NCI-H1048 (cell line): ENCODE results near the gene SPINT2.
"Not testable (repeated sequence)": the region's sequence is repeated elsewhere in the genome, so short reads cannot be mapped to it uniquely, and the experiment has no call there.

ENCODE experiments used
- DNase-seq: peaks from one replicate; lab custom pipeline; 2025; lab: John Stamatoyannopoulos, UW

SPINT2 gene

DNA sequence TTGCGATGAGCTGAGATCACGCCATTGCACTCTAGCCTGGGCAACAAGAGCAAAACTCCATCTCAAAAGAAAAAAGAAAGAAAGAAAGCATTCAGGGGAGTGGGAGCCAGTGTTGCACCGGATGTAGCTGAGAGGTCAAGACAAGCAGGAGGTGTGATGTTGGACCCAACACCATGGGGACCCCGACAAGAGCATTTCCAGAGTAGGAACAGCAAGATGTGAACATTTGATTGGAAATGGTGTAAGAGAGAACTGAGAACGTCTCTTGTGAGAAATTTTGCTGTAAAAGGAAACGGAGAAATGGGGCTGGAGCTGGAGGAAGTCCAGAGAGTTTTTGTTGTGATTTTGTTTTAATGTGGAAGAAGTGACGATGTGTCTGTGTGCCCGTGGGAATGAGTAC is 24.6 kb upstream of the SPINT2 start:
- no peak for DNase-seq

DNA sequence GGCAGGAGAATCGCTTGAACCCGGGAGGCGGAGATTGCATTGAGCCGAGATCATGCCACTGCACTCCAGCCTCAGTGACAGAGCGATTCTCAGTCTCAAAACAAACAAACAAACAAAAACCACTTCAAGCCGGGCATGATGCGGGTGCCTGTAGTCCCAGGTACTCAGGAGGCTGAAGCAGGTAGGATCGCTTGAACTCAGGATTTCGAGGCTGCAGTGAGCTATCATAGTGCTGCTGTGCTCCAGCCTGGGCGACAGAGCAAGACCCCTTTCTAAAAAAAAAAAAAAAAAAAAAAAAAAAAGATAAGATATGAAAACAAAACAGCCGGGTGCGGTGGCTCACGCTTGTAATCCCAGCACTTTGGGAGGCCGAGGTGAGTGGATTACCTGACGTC is 21.1 kb upstream of the SPINT2 start:
- no peak for DNase-seq

DNA sequence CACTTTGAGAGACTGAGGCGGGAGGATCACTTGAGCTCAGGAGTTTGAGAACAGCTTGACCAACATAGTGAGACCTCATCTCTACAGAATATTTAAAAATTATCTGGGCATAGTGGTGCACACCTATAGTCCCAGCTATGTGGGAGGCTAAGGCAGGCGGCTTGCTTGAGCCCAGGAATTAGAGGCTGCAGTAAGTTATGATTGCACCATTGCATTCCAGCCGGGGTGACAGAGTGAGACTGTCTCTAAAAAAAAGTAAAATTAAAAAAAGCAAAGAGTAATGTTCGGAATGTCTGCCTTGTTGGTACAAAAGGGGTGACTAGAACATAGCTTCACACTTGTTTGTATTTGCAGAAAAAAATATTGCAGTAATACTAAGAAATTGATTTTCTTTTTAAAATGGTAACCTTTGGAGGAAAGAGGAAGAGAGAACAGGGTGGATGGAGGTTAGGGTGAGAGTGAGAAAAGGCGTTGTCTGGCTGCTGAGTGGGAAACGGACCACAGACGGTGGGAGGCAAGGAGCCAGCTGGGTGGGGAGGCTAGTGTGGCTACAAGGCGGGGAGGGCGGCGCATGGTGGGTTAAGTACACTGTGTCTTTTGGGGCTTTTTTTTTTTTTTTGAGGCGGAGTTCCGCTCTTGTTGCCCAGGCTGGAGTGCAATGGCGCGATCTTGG is 18.4 kb upstream of the SPINT2 start:
- DNase-seq = no peak

DNA sequence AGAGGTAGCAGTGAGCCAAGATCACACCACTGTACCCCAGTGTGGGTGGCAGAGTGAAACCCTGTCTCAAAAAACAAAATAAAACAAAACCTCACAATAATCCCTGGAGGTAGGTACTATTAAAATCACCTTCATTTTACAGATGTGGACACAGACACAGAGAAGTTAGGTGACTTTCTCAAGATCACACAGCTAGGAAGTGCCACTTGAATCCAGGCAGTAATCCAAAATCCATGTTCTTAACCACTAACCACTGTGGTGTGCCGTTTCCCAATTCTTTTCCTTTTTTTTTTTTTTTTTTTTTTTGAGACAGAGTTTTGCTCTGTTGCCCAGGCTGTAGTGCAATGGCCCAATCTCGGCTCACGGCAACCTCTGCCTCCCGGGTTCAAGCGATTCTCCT is 17.2 kb upstream of the SPINT2 start:
- no peak for DNase-seq

DNA sequence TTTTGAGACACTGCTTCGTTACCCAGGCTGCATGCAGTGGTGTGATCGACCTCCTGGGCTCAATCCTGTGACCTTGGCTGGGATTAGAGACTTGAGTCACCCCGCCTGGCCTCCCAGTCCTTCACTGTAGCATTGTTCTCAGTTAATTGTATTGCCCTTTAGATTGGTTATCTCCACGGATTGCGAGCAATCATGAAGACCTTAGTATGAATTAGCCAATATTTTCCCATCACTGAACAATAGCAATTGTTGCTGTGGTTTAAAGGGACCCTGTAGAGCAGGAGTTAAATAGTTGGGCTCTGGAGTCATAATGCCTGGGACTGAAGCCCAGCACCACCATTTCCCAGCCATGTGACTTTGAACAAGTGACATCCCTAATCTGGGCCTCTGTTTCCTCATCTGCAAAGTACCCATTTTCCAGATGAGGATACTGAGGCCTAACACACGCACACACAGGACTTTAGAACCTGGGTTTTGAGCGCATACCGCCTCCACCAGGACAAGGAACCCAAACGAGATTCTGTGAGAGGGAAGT is 16.6 kb upstream of the SPINT2 start:
- DNase-seq = no peak

DNA sequence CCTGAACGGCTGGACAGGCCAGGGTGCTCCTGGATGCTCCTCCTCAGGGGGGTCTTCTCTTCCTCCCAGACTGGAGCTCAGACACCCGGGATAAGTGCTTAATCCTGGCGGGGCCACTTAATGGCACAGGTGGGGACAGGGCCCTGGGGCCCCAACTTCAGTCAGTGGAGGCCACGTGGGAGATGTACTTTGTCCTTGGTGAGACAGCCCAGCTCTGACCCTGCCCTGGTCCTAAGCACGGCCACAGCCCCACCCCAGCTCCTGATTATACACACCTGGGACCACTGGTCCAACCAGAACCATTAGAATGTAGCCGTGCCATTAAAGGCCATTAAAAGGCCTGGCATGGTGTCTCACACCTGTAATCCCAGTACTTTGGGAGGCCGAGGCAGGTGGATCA is 16.0 kb upstream of the SPINT2 start:
- DNase-seq = no peak

DNA sequence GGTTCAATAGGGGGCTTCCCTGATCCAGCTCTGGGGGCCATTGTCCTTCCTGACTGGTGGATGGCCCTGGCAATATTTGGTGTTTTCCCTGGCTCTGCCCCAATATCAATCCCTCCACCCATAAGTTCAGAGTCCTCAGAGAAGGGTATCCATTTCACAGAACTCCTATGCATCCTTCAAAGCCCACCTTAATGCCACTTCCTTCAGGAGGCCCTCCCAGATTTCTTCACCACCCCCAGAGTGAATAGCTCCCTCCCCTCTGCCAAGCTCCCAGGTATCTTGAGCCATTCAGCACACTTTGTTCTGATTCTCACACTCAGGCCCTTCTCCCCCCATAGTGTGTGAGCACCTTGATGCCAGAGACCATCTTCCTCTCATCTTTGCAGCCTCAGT is 13.9 kb upstream of the SPINT2 start:
- DNase-seq = no peak

DNA sequence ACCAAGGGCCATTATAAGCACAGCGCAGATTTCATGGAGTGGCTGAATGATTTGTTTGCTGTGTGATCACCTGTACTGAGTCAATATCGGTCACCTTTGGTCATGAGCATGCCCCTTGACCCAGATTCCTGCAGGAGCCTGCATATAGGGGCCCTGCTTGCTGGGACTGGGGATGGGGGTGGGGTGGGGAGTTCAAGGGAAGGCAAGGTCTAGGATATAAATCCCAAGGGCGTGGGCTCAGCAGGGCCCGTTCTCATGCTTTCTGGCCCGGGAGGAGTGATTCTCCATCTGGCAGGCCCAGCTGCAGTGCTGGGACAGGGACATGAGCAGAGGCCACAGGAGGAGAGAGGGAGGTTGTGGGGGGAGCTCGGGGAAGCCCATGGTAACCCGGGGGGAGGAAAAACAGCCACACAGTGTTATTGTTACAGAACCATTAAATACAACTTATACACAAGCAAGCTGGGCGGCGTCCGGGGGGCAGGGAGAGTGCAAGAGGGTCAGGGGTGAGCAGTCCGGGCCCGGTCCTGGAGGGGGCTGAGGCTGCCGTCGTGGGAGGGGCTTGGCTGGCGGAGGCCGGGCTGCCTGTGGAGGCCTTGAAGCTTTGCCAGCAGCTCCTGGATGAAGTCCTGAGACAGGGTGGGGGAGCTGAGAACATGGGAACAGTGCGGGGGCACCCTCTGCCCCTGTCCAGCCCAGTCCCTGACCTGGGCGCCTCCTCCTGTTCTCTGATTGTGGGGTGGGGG is 13.4 kb upstream of the SPINT2 start:
- no peak for DNase-seq

DNA sequence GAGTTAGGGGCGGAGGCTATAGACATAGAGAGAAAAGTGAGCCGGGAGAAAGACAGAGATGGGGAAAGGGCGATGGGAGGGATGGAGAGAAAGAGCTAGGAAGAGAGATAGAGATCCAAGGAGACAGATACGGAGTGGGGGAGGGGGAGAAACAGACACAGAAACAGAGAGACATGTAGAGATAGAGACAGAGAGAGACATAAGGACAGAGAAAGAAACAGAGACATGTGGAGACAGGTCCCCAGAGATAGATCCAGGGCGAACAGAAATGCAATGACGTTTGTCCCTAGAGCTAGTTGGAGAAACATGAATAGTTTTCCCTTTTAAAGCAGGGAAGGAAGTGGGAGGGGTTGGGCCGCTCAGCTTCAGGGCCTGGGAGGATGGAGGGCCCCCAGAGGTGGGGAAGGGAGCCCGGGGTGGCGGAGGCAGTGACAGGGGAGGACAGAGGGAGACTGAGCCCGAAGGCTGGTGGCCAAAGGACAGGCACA is 12.8 kb upstream of the SPINT2 start:
- no peak for DNase-seq

DNA sequence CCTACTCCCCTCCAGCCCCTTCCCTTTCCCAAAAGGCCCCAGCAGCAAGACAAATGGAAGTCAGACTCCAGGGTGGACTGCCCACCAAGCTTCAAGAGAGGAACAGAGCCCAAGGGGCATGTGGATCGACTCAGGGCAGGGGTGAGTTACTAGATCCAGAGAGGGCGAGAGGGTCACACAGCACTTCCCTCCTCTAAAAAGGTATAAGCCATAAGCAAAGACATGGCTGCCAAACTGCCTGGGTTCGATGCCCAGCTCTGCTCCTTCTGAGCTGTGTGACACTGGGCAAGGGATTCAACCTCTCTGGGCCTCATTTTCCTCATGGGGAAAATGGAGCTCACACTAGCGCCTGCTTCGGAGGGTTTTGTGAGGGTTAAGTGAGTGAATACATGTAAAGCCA is 12.0 kb upstream of the SPINT2 start:
- no peak for DNase-seq

DNA sequence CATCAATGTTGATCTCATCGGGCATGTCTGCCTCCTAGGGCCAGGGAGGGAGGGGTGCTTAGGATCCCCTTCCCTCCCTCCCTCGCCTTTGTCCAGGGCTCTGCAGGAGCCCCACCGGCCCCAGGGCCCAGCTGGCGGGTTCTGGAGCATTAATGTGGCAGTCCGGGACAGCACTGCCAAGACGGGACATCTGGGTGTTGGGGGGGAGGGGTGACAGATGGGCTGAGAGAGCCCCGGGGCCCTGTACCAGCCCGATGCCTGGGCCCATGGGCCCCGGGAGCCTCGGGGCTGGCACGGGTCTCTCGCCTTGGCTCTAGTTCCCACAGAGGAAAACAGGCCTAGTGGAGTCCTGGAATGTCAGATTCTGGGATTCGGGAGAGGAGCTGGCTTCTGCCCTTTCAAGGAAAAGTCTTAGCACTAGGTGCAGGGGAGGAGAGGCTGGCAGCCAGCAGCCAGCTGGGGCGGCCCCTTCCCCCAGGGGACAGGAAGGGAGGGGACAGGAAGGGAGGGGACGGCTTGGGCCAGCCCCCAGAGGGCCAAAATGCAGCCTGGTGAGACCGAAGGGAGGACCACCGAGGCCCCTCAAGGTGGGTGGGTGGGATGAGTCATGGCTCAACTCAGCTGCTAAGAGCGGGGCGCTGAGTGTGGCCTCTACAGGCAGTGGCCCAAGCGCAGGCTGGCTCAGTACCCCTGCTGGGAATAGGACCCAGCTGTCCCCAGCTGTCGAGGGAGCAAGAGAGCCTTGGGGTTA is 11.3 kb upstream of the SPINT2 start:
- no peak for DNase-seq

DNA sequence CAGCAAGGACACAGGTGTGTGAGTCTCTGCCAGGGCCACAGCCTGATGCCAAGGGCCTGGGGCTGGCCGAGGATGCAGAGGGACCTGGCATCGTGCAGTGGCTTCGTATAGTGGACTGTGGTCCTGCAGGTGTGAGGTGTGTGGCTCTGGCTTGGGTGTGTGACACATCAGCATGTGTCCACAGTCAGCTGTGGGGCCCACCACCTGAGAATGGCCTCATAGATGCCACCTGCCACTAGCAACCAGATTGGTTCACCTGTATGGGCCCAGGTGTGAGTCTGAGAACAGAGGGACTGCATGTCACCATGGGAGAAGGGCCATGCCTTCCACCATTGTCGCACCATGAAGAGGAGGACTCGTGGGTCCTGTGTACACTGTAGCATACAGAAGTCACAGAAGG is 10.6 kb upstream of the SPINT2 start:
- no peak for DNase-seq

DNA sequence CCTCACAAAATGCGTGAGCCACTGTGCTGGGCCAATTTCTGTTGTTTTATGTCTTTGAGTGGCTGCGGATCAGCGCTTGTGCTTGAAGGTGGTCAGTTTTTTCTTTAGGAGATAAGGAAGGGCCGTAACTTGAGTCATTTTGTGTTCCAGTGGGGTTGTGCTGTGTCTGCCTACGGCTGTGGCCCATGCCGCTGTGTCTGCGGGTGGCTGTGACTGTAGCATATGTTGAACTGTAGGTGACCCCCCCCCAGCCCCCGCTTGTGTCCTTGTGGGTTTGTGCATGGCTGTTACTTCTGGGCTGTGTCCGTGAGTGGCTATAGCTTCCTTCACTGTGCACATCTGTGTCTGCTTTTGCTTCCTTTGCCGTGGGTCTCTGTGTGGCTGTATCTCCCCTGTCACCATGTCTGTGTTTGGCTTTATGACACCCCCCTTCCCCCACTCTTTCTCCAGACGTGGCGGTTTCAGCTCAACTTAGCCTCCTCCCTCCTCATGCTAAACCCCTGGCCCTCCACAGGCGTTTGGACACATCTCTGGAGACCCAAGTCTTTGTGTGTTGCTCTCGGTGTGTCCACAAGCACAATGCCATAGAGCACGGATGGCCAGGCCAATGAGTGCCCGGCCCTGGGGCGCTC is 8.9 kb upstream of the SPINT2 start:
- no peak for DNase-seq

DNA sequence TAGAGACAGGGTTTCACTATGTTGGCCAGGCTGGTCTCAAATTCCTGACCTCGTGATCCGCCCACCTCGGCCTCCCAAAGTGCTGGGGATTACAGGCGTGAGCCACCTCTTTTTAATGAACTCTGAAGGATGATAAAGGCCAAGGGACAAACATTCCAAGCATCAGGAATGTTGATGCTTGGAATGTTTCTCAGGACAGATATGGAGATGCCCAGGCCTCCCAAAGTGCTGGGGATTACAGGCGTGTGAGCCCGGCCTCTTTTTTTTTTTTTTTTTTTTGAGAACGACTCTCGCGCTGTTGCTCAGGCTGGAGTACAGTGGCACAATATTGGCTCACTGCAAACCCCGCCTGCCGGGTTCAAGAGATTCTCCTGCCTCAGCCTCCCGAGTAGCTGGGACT is 2.4 kb upstream of the SPINT2 start:
- not testable (repeated sequence) for DNase-seq

DNA sequence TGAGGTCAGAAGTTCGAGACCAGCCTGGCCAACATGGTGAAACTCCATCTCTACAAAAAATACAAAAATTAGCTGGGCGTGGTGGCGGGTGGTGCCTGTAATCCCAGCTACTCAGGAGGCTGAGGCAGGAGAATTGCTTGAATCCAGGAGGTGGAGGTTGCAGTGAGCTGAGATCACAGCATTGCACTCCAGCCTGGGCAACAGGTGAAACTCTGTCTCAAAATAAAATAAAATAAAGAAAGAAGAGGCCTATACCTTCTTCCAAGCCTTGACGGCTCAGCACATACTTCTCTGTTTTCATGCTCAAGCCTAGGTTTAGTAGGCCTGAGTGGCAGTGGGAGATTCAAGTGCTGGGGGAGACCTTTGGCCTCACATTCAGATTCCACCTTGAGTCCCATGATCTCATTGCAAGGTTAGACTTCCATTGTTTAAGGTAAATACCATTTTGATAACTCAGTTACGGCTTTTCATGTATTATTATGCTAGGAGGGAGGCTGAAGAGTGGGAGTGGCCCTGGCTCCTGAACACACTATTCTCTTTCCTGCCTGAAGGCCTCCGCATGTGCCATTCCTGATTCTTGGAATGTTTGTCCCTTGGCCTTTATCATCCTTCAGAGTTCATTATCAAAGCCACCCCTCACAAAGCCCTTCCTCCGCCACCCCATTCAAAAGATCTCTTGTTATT is 1.6 kb upstream of the SPINT2 start:
- no peak for DNase-seq

DNA sequence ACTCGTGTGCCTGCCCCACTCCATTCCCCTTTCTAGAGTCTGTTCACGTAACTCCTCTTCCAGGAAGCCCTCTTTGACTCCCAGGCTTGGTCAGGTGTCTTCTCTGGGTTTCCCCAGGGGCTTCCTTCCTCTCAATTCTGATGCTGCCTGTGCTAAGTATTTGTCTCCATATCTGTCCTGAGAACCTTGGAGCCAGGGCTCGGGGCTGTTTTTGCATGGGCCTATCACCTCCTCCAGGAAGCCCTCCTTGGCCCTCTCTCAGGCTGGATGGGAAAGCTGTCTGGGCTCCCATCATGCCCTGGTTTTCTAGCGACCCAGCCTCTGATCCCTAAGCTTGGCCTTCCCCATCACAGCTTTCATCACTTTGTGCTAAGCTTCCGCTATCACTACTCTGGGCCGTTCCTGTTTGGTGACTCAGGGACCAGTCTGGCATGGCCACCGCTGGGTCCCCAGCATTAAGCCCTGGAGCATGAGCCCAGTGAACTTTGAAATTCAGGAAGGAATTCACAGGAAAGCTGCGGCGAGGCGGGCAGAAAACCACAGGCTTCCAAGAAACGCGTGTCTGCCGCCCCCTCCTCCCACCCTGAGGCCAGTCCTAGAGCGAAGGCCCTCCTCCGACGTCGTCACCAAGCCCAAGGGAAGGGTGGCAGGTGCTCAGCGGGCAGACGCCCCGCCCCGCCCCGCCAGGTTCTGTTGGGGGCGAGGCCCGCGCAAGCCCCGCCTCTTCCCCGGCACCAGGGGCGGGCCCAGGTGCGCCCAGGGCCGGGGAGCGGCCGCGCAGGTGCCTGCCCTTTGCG is 486 bp upstream of the SPINT2 start:
- no peak for DNase-seq

DNA sequence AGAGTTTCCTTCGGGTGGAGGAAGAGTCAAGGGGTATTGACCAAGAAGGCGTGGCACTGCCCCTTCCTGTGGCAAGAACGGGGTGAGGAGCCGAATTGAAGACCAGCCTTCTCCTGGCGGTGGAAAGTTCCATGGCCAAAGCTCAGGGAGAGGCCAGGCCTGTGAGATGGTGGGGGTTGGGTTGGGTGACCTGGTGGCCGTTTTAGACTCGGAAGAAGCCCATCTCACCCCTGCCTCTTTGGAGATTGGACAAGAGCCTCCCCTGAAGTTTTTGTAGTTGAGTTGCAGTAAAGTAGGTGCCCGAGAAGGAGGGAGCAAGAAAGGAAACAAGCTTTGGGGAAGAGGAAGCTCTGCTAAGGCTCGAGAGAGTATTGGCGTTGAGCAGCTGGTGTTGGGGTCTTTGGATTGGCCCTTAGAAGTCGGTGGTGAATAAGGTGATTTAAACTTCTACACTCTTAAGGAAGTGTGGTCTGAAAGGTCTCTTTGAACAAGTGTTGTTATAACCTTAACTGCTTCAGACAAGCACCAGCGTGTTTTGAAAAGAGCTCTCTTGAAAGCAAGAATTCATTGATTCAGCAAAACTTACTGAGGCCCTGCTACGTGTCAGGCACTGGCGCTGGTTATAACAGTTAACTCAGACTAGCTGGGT is 964 bp downstream of the SPINT2 start:
- no peak for DNase-seq

DNA sequence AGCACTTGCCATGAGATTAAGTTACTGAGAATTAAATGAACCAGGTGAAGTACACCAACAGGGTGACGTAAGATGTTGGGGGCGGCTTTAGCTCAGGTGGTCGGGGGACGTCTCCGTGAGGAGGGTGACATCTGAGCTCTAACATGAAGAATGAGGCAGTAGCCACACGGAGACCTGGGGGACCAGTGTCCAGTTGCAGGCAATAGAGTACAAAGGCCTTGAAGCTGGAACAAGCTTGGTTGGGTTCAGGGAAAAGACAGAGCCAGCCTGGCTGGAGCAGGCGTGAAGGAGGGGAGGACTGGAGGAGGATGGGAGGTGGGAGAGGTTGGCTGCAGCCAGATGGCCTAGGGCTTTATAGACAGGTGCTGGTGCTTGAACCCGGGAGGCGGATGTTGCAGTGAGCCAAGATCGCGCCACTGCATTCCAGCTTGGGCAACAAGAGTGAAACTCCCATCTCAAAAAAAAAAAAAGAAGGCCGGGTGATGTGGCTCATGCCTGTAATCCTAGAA is 1.6 kb downstream of the SPINT2 start:
- no peak for DNase-seq

DNA sequence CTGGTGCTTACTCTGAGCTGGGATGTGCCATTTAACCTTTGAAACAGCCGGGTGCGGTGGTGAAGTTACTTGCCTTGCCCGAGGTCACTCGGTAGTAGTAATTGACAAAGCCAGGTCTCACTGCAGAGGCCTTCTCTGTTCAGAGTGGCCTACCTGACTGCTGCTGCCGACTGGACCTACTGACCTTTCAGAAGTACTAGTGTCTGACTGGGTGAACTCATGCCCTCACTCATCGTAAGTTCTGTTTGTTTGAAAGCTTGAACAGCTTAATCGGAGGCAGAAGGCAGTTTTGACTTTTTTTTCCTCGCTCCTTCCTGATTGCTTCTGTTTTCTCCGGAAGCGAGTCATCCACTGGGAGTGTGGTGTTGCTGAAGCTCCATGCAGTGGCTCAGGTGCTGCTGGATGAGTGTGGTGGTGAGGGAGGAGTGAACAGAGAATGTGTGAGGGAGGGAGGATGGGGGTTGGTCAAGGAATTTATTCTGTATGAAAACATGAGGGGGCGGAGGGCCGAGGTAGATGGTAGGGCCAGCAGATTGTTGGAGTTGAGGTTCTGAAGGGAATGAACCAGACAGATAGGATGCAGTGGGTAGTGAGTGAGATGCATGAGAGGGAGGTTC is 2.7 kb downstream of the SPINT2 start:
- DNase-seq = no peak
